ENCODE results near the gene HNRNPU. TPM values are rescaled to one million over a fixed set of nuclear protein-coding genes. Genes with fewer than 3 reads are reported as not detected.

HNRNPU gene
- total RNA-seq, 1 experiment from 2014 or later = 536 TPM

DNA sequence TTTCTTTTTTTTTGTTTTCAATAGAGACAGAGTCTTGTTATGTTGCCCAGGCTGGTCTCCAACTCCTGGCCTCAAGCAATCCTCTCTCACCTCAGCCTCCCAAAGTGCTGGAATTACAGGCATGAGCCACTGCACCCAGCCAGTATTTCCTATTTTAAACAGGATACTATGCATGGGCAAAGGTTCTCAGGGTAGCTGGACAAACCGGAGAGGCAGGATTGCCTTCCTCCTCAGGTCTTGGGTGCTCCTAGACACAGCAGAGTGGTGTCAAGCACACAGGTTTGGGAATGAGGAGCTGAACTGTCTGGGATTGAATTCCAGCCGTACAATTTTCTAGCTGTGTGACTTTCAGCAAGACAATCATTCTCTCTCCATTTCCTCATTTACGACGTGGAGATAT is 22.9 kb upstream of the HNRNPU start:
- ChIA-PET CTCF (no interaction called here), POLR2A (no interaction called here)
- Mint-ChIP-seq H3K4me1 (no peaks in the 10 kb centered on the region), H3K4me3 (no peak overlapping the region), H3K36me3 (0 out of 2 replicates have a peak, but pooled peaks cover 3% of the 10 kb centered on the region), H3K27me3 (ENCODE audit: low read depth) (no peaks in the 10 kb centered on the region), H3K9me3 (peaks cover 6% of the 10 kb centered on the region), H3K27ac (no peak overlapping the region)
- no peak for TF ChIP-seq CREB1 (CRISPR knock-in tag; IDR thresholded peaks at IDR 0.05)
- ATAC-seq (no peak), DNase-seq (ENCODE audit: low spot score) (no peak)

DNA sequence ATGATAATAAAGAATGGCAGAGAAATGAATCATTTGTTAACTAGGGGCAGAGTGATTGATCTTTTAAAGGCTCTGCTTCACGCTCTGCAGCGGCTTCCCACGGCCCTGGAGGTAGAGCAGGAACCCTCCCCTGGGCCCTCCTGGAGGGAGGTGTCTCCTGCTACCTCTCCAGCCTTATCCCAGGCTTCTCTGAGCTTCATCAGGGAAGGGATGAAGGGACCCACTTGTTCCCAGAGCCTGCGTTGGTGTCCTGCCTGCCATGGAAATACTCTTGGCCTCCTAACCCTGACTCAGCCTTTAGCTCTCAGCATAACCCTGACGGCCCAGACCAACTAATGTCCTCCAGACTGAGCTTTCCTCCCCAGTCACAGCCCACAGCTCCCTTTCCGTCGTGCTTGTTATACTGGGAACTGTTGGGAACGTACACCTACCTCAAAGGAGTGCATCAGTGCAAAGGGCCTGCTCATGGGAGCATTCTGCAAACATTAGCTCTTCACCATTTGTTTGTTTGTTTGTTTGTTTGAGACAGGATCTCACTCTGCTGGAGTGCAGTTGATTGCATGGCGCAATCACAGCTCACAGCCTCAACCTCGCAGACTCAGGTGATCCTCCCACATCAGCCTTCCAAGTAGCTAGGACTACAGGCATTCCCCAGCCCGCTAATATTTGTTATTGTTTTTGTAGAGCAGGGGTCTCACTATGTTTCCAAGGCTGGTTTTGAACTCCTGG is 17.4 kb upstream of the HNRNPU start:
- TF ChIP-seq NR2C2 (CRISPR knock-in tag; IDR thresholded peaks at IDR 0.05) (no peak), ZNF219 (CRISPR knock-in tag; IDR thresholded peaks at IDR 0.05; ENCODE audit: borderline replicate concordance) (no peak), SMAD3 (CRISPR knock-in tag; IDR thresholded peaks at IDR 0.05; ENCODE audit: borderline replicate concordance) (no peak), ZNF317 (CRISPR knock-in tag; IDR thresholded peaks at IDR 0.05; ENCODE audit: borderline replicate concordance, low read depth) (no peak), RELA (CRISPR knock-in tag; IDR thresholded peaks at IDR 0.05; ENCODE audit: borderline replicate concordance) (no peak), TP53 (CRISPR knock-in tag; IDR thresholded peaks at IDR 0.05) (no peak), ESRRA (CRISPR knock-in tag; IDR thresholded peaks at IDR 0.05; ENCODE audit: borderline replicate concordance) (no peak), NR1H2 (CRISPR knock-in tag; IDR thresholded peaks at IDR 0.05) (no peak), NFE2L1 (CRISPR knock-in tag; IDR thresholded peaks at IDR 0.05) (no peak)
- TF ChIP-seq, protein P1, sequence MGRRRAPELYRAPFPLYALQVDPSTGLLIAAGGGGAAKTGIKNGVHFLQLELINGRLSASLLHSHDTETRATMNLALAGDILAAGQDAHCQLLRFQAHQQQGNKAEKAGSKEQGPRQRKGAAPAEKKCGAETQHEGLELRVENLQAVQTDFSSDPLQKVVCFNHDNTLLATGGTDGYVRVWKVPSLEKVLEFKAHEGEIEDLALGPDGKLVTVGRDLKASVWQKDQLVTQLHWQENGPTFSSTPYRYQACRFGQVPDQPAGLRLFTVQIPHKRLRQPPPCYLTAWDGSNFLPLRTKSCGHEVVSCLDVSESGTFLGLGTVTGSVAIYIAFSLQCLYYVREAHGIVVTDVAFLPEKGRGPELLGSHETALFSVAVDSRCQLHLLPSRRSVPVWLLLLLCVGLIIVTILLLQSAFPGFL (CRISPR knock-in tag; IDR thresholded peaks at IDR 0.05; ENCODE audit: borderline replicate concordance) = no peak
- TF ChIP-seq, protein P2, sequence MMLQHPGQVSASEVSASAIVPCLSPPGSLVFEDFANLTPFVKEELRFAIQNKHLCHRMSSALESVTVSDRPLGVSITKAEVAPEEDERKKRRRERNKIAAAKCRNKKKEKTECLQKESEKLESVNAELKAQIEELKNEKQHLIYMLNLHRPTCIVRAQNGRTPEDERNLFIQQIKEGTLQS (CRISPR knock-in tag; conservative IDR thresholded peaks at IDR 0.05) = no peak
- DNase-seq (ENCODE audit: low spot score) (no peak), ATAC-seq (peak; percentile 60)
- H3K27ac Mint-ChIP-seq = peak overlapping the region; percentile 25
- H3K4me1 Mint-ChIP-seq = peaks cover 15% of the 10 kb centered on the region
- no peaks in the 10 kb centered on the region for H3K27me3 Mint-ChIP-seq (ENCODE audit: low read depth)
- CTCF ChIA-PET = interaction anchor here (0.6 to 1.5 kb wide), 4 partner anchors 17 to 161 kb away, joined by 3 to 6 read pairs (median 3); no protein-coding TSS in a partner anchor
- POLR2A ChIA-PET = interaction anchor here (1.0 kb wide), 1 partner anchor 17 kb away, joined by 3 read pairs; the partner anchor contains the start of gene HNRNPU
- H3K9me3 Mint-ChIP-seq = no peaks in the 10 kb centered on the region
- no peaks in the 10 kb centered on the region for H3K36me3 Mint-ChIP-seq
- H3K4me3 Mint-ChIP-seq = no peak overlapping the region

DNA sequence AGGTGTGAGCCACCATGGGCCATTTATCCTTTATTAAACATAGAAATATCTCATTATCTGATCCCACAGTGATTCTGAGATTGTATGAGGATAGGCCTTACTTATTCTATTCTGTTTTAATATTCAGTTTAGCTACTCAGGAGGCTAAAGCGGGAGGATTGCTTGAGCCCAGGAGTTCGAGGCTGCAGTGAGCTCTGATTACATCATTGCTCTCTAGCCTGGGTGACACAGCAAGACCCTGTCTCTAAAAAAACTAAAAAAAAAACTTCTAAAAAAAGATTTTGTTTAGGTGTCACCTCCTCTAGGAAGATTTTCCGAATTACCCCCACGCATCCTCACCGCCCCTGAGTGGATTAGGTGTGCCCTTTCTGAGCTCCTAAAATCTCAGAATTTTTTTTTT is 14.3 kb upstream of the HNRNPU start:
- no peak overlapping the region for H3K27ac Mint-ChIP-seq
- no peak overlapping the region for H3K4me3 Mint-ChIP-seq
- TF ChIP-seq MYBL2 (CRISPR knock-in tag; IDR thresholded peaks at IDR 0.05) = no peak
- TF ChIP-seq ETV6 (CRISPR knock-in tag; IDR thresholded peaks at IDR 0.05) = no peak
- no peak for TF ChIP-seq JAZF1 (CRISPR knock-in tag; IDR thresholded peaks at IDR 0.05)
- TF ChIP-seq FOXP1 (CRISPR knock-in tag; IDR thresholded peaks at IDR 0.05; ENCODE audit: borderline replicate concordance) = no peak
- no peak for TF ChIP-seq ATF1 (CRISPR knock-in tag; IDR thresholded peaks at IDR 0.05)
- no peak for TF ChIP-seq CREM (CRISPR knock-in tag; IDR thresholded peaks at IDR 0.05)
- TF ChIP-seq TCF7 (CRISPR knock-in tag; IDR thresholded peaks at IDR 0.05; ENCODE audit: low read depth) = no peak
- no peak for TF ChIP-seq MXD4 (CRISPR knock-in tag; IDR thresholded peaks at IDR 0.05; ENCODE audit: borderline replicate concordance)
- TF ChIP-seq ZNF232 (CRISPR knock-in tag; IDR thresholded peaks at IDR 0.05) = no peak
- no peak for TF ChIP-seq PRRX2 (CRISPR knock-in tag; IDR thresholded peaks at IDR 0.05)
- TF ChIP-seq GABPB1 (CRISPR knock-in tag; IDR thresholded peaks at IDR 0.05) = no peak
- no peaks in the 10 kb centered on the region for H3K9me3 Mint-ChIP-seq
- POLR2A ChIA-PET = no interaction called here
- no peaks in the 10 kb centered on the region for H3K36me3 Mint-ChIP-seq
- peaks cover 32% of the 10 kb centered on the region for H3K4me1 Mint-ChIP-seq
- ATAC-seq (no peak), DNase-seq (ENCODE audit: low spot score) (no peak)
- no peaks in the 10 kb centered on the region for H3K27me3 Mint-ChIP-seq (ENCODE audit: low read depth)
- CTCF ChIA-PET = no interaction called here

Measured in WTC11 (cell line).